ENCODE data around the gene OSGIN1. TPM values are rescaled to one million over a fixed set of nuclear protein-coding genes. Genes with fewer than 3 reads are reported as not detected.

The OSGIN1 gene
- total RNA-seq (6.3 TPM), polyA plus RNA-seq (ENCODE audit: insufficient read depth, low read depth, low replicate concordance) (14.5 TPM)
- long read RNA-seq, donor 1, partial matches to known transcripts: 0 of 1 reads
- long read RNA-seq, donor 1, other reads (novel, unspliced or antisense): 0 of 1 reads
- long read RNA-seq, donor 2: 0 reads
- long read RNA-seq, donor 3: 0 reads
- long read RNA-seq, donor 4: 0 reads
- long read RNA-seq, donor 5: 0 reads
- long read RNA-seq, donor 6, partial matches to known transcripts: 0 of 1 reads
- long read RNA-seq, donor 6, other reads (novel, unspliced or antisense): 0 of 1 reads
- long read RNA-seq, donor 7, partial matches to known transcripts: 3 of 4 reads
- long read RNA-seq, donor 7, other reads (novel, unspliced or antisense): 0 of 4 reads
- long read RNA-seq, donor 8: 0 reads
- long read RNA-seq, donor 9, partial matches to known transcripts: 0 of 1 reads
- long read RNA-seq, donor 9, other reads (novel, unspliced or antisense): 0 of 1 reads
- long read RNA-seq, donor 10: 0 reads

GRCh38 chr16:83952940-83953795 is at the start of gene OSGIN1:
OSGIN1 (plus strand) TSS chr16:83953240; CDS start chr16:83957672, 4,432 bp downstream.
- peaks cover 0 to 19% (median 7%) of the 10 kb centered on the region in 3 donors for H3K4me1 ChIP-seq (ENCODE audit: control insufficient read depth in 2 of 3, insufficient read depth in 2 of 3, low read depth in 1 of 3, low read length in 3 of 3)
- H3K27me3 ChIP-seq (ENCODE audit: control insufficient read depth, insufficient read depth, low read length): no peaks in the 10 kb centered on the region
- FAIRE-seq (no peak), DNase-seq (peak; percentile 57 to 97 (median 78))
- H3K36me3 ChIP-seq (ENCODE audit: control insufficient read depth in 2 of 3, insufficient read depth in 3 of 3, low read length in 3 of 3): peaks cover 0 to 2% (median 0%) of the 10 kb centered on the region in 3 donors
- peak within 1 kb of the TSS; percentile 96 to 99 for H3K27ac ChIP-seq (ENCODE audit: low read depth in 2 of 2, low read length in 2 of 2)
- no peak for TF ChIP-seq CTCF (IDR thresholded peaks at IDR 0.05; ENCODE audit: borderline replicate concordance, extremely low read depth, insufficient read depth)
- H3K9ac ChIP-seq (ENCODE audit: low read length in 3 of 3): peak within 1 kb of the TSS in 2 of 3 donors; percentile 65 to 94
- peak within 1 kb of the TSS in 2 of 3 donors; percentile 82 to 91 for H3K4me3 ChIP-seq (ENCODE audit: low read length in 3 of 3)
- H3K9me3 ChIP-seq (ENCODE audit: control insufficient read depth in 2 of 3, insufficient read depth in 1 of 3, low read length in 3 of 3): no peaks in the 10 kb centered on the region
- intact Hi-C loops (cut with DNase I): no loop called here

GRCh38 chr16:83903751-83904150 is 49.3 kb upstream of the OSGIN1 start:
- Histone ChIP-seq H3K36me3 (ENCODE audit: control insufficient read depth in 2 of 3, insufficient read depth in 3 of 3, low read length in 3 of 3) (peaks cover 0 to 17% (median 7%) of the 10 kb centered on the region in 3 donors), H3K27ac (ENCODE audit: low read depth in 2 of 2, low read length in 2 of 2) (no peak overlapping the region), H3K9ac (ENCODE audit: low read length in 3 of 3) (no peak overlapping the region), H3K9me3 (ENCODE audit: control insufficient read depth in 2 of 3, insufficient read depth in 1 of 3, low read length in 3 of 3) (no peaks in the 10 kb centered on the region), H3K27me3 (ENCODE audit: control insufficient read depth, insufficient read depth, low read length) (no peaks in the 10 kb centered on the region), H3K4me1 (ENCODE audit: control insufficient read depth in 2 of 3, insufficient read depth in 2 of 3, low read depth in 1 of 3, low read length in 3 of 3) (peaks cover 0 to 6% (median 6%) of the 10 kb centered on the region in 3 donors), H3K4me3 (ENCODE audit: low read length in 3 of 3) (no peak overlapping the region)
- intact Hi-C loops (cut with DNase I): no loop called here
- DNase-seq: peak in 3 of 5 donors; percentile 53 to 63 (median 55)
- no peak for TF ChIP-seq CTCF (IDR thresholded peaks at IDR 0.05; ENCODE audit: borderline replicate concordance, extremely low read depth, insufficient read depth)
- FAIRE-seq: no peak

GRCh38 chr16:83906683-83907082 is 46.4 kb upstream of the OSGIN1 start:
- H3K4me1 ChIP-seq (ENCODE audit: control insufficient read depth in 2 of 3, insufficient read depth in 2 of 3, low read depth in 1 of 3, low read length in 3 of 3): no peaks in the 10 kb centered on the region
- H3K9me3 ChIP-seq (ENCODE audit: control insufficient read depth in 2 of 3, insufficient read depth in 1 of 3, low read length in 3 of 3): no peaks in the 10 kb centered on the region
- H3K9ac ChIP-seq (ENCODE audit: low read length in 3 of 3): no peak overlapping the region
- no peak for FAIRE-seq
- DNase-seq: no peak
- H3K36me3 ChIP-seq (ENCODE audit: control insufficient read depth in 2 of 3, insufficient read depth in 3 of 3, low read length in 3 of 3): peaks cover 0 to 27% (median 10%) of the 10 kb centered on the region in 3 donors
- TF ChIP-seq CTCF (IDR thresholded peaks at IDR 0.05; ENCODE audit: borderline replicate concordance, extremely low read depth, insufficient read depth): no peak
- H3K27ac ChIP-seq (ENCODE audit: low read depth in 2 of 2, low read length in 2 of 2): no peak overlapping the region
- intact Hi-C loops (cut with DNase I): no loop called here
- no peak overlapping the region for H3K4me3 ChIP-seq (ENCODE audit: low read length in 3 of 3)
- no peaks in the 10 kb centered on the region for H3K27me3 ChIP-seq (ENCODE audit: control insufficient read depth, insufficient read depth, low read length)

Data from kidney (tissue), 22 donors.